VCaP (cell line): ENCODE results near the gene FRRS1.

Experiments
- H3K27ac ChIP-seq: fragments of 450-650 bp; 2 replicates; pipeline ENCODE4 v1.5.1; 2017
- TF ChIP-seq, protein P1 (sequence below): fragments of 450-650 bp; conservative IDR thresholded peaks from 2 replicates; pipeline ENCODE4 v1.5.1; 2017; ENCODE audit warnings: mild to moderate bottlenecking, moderate library complexity

FRRS1 gene

DNA sequence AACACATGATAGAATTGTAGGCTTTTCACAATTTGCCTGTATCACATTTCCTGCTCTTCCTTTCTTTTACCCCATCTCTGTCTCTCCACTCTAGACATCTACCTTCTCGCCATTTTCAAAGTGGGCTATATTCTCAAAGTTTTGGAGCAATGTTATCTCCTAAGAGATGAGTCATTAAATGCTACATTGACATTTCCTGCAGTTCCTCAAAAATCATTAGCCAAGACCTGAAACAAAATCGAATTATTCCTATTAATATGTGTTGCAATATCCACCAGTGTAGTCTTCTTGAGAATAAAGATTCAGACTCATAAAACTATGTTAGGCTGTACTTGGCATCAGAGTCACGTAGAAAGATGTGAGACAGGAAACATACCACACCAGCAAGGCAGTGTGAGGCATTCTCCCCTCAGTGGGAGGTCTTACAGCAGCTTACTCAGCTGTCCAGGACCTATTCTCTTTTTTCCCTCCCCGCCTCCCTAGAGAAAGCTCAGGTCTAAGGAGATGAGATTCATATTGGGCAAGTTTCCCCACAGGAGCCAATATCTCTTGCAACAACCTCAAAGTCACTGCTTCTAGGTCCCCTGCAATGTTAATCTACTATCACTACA lies 38.8 kb downstream of the FRRS1 start:
- no peak overlapping the region for H3K27ac ChIP-seq
- TF ChIP-seq, protein P1, sequence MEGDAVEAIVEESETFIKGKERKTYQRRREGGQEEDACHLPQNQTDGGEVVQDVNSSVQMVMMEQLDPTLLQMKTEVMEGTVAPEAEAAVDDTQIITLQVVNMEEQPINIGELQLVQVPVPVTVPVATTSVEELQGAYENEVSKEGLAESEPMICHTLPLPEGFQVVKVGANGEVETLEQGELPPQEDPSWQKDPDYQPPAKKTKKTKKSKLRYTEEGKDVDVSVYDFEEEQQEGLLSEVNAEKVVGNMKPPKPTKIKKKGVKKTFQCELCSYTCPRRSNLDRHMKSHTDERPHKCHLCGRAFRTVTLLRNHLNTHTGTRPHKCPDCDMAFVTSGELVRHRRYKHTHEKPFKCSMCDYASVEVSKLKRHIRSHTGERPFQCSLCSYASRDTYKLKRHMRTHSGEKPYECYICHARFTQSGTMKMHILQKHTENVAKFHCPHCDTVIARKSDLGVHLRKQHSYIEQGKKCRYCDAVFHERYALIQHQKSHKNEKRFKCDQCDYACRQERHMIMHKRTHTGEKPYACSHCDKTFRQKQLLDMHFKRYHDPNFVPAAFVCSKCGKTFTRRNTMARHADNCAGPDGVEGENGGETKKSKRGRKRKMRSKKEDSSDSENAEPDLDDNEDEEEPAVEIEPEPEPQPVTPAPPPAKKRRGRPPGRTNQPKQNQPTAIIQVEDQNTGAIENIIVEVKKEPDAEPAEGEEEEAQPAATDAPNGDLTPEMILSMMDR = no peak

DNA sequence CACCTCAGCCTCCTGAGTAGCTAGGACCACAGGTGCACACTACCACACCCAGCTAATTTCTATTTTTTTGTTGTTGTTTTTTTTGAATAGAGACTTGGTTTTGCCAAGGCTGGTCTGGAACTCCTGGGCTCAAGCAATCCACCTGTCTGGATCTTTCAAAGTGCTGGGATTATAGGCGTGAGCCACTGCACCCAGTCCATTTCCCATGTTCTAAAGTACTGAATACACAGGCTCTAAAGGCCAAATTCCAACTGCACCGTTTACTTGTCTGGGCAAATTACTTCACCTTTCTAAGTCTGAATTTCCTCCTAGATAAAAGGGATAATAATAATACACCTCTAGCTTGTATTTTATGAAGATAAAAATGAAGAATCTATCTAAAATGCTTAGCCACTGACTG lies 39.6 kb downstream of the FRRS1 start:
- TF ChIP-seq, protein P1 = no peak

GRCh38 chr1:99726407-99726806 lies 40.0 kb downstream of the FRRS1 start:
- H3K27ac ChIP-seq = no peak overlapping the region
- TF ChIP-seq, protein P1 = no peak

More for the DNA sequence above, 39.6 kb downstream of the FRRS1 start:
- H3K27ac ChIP-seq = no peak overlapping the region

GRCh38 chr1:99725996-99726395 lies 40.4 kb downstream of the FRRS1 start:
- no peak overlapping the region for H3K27ac ChIP-seq
- TF ChIP-seq, protein P1 = no peak

GRCh38 chr1:99723251-99723650 lies 43.2 kb downstream of the FRRS1 start:
- no peak overlapping the region for H3K27ac ChIP-seq
- TF ChIP-seq, protein P1 = no peak

DNA sequence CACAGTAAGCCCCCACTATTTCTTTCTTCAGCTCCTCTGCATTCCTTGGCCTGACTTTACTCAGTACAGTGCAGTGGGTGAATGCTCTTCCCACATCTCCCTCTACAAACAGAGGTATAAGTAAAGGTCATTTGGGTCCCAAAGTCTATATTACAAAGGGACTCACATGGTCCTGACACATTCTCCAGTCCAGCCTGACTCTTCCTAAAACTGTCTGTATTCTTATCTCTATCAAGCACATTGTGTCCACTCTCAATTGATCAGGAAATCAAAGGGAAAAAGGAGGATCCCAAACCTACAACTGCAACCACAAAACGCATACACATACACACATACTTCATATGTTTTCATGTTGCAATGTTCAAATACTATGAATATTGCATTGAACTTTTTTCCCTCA lies 49.4 kb downstream of the FRRS1 start:
- TF ChIP-seq, protein P1 = no peak

GRCh38 chr1:99713006-99713405 lies 53.4 kb downstream of the FRRS1 start:
- TF ChIP-seq, protein P1 = no peak
- no peak overlapping the region for H3K27ac ChIP-seq

More for the DNA sequence above, 49.4 kb downstream of the FRRS1 start:
- H3K27ac ChIP-seq = no peak overlapping the region
